Measurements from ENCODE around the gene NSUN7.

The NSUN7 gene

GRCh38 chr4:40718586-40718985 is 31.2 kb upstream of the NSUN7 start:
- H3K4me3 ChIP-seq (ENCODE audit: low read depth, low read length), result no peak overlapping the region
- no peak for DNase-seq (ENCODE audit: low read depth, low spot score)
- in situ Hi-C loops (cut with HindIII; ENCODE audit: low sequenced_read_pairs), result no loop called here
- no peak for TF ChIP-seq CTCF (IDR thresholded peaks at IDR 0.05; ENCODE audit: low read depth, low read length)

- no peak overlapping the region for H3K4me3 ChIP-seq (ENCODE audit: low read depth, low read length)
- peak; percentile 56 for DNase-seq (ENCODE audit: low read depth, low spot score)
- in situ Hi-C loops (cut with HindIII; ENCODE audit: low sequenced_read_pairs), result no loop called here
- TF ChIP-seq CTCF (IDR thresholded peaks at IDR 0.05; ENCODE audit: low read depth, low read length), result peak; percentile 67
These were observed 30.6 kb upstream of the NSUN7 start for GRCh38 chr4:40719008-40719623.

DNA sequence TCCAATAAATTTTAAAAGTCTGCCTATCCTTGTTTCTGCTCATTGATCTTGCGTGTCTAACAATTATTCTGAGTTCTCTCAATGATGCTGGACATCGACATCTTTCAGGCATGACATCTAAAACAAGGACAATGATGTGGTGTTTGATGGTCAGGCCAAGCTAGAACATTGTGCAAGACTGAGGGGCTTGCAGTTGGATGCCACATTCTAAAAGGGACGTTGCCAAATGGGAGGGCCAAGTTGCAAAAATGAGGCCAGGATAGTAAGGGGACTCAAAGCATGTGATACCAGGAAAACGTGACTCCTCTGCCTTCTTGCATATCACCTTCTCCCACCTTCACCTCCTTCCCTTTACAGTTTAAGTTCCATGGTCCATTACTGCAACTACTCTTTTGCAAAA is 29.4 kb upstream of the NSUN7 start:
- in situ Hi-C loops (cut with HindIII; ENCODE audit: low sequenced_read_pairs), result no loop called here
- DNase-seq (ENCODE audit: low read depth, low spot score), result no peak
- no peak overlapping the region for H3K4me3 ChIP-seq (ENCODE audit: low read depth, low read length)
- no peak for TF ChIP-seq CTCF (IDR thresholded peaks at IDR 0.05; ENCODE audit: low read depth, low read length)

- TF ChIP-seq CTCF (IDR thresholded peaks at IDR 0.05; ENCODE audit: low read depth, low read length), result no peak
- DNase-seq (ENCODE audit: low read depth, low spot score), result no peak
- H3K4me3 ChIP-seq (ENCODE audit: low read depth, low read length), result no peak overlapping the region
- in situ Hi-C loops (cut with HindIII; ENCODE audit: low sequenced_read_pairs), result no loop called here
These were observed 28.8 kb upstream of the NSUN7 start for GRCh38 chr4:40720916-40721315.

DNA sequence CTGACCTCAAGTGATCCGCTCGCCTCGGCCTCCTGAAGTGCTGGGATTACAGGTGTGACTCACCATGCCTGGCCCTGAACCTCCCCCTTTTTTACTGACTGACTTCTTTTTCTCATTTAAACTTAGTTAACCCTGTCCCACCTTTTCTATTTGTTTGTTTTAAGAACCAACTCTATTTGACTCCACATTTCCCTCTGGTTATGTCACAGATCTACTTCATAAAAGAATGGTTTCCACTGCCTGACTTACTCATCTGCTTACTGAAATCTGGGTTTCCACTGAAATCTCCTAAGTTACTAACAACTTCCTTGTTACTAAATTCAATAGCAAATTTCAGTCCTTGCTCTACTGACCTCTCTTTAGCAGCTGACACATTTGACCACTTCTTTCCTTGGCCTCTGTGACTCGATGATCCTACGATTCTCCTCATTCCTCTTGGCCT is 28.0 kb upstream of the NSUN7 start:
- H3K4me3 ChIP-seq (ENCODE audit: low read depth, low read length), result no peak overlapping the region
- in situ Hi-C loops (cut with HindIII; ENCODE audit: low sequenced_read_pairs), result no loop called here
- no peak for TF ChIP-seq CTCF (IDR thresholded peaks at IDR 0.05; ENCODE audit: low read depth, low read length)
- peak; percentile 69 for DNase-seq (ENCODE audit: low read depth, low spot score)

DNA sequence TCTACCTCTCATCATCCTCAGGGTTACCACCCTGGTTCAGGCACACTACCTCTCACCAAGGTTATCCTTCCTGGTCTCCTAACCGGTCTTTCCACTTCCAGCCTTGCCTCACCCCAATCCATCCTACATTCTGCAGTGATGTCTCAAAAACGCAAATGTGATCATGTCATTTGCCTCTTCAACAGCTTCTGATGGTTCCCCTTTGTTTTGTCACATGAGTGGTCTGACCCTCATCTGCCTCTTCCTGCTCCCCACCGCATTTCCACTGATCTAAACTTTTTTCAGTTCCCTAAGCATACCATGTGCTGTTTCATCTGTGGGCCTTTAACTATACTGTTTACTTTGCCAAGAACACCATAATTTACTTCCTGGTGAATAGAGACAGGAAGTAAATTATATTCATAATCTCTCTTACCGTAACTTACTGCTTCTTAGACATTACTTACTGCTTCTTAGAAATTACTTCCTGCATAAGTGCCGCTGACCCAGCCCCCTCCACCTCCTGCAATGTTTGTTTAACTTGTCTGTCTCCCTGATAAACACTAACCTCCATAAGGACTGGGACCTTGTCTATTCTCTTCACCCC is 27.1 kb upstream of the NSUN7 start:
- TF ChIP-seq CTCF (IDR thresholded peaks at IDR 0.05; ENCODE audit: low read depth, low read length), result no peak
- H3K4me3 ChIP-seq (ENCODE audit: low read depth, low read length), result no peak overlapping the region
- in situ Hi-C loops (cut with HindIII; ENCODE audit: low sequenced_read_pairs), result no loop called here
- DNase-seq (ENCODE audit: low read depth, low spot score), result no peak

All from astrocyte of the spinal cord (primary cell).